Measurements from ENCODE around the gene ACBD7. TPM values are rescaled to one million over a fixed set of nuclear protein-coding genes. Genes with fewer than 3 reads are reported as not detected.

The ACBD7 gene
- total RNA-seq (2014; rRNA removed; shearing (Covaris generic)) = 3.7 and 9.3 TPM in 2 replicates

DNA sequence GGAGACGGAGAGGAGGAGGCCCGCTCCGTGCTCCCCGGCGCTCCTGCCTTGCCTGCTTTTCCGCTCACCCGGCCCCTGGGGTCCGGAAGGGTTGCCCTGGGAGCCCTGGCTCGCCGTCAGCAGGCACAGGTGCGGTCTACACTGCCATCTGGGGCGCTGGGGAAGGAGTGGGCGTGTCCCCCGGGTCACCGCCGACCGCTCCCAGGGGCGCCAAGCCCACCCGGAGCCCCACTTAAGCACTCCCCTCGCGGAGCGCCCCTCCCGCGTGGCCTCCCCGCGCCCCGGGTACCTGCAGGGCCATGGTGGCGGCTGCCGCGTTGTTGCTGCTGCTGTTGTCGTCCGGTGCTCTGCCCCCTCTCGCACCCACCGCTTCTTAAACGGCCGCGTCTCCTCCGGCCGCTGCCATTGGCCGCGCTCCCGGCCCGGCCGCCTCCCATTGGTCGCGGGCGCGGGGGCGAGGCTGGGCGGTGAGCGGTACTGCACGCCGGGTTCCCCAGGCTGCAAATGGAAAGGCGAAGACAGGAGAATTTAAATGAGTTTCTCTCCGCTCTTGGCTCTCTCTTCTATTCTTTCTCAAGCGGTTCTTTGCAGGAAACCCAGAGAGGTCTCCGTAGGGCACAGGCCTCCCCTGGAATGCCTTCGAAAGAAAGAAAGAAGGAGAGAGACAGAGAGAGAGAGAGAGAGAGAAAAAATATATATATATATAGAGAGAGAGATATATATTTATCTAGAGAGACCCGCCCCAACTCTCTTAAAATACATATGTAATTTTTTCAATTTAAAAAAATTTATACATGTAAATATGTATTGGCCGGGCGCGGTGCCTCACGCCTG, at the start of gene ACBD7:
Gene ACBD7, minus strand, starts transcription at position 349 of the 834 bp plus-strand sequence. Its CDS starts 48 bp downstream, at position 301.
- DNase-seq (ENCODE audit: low spot score) = peak; percentile 74

DNA sequence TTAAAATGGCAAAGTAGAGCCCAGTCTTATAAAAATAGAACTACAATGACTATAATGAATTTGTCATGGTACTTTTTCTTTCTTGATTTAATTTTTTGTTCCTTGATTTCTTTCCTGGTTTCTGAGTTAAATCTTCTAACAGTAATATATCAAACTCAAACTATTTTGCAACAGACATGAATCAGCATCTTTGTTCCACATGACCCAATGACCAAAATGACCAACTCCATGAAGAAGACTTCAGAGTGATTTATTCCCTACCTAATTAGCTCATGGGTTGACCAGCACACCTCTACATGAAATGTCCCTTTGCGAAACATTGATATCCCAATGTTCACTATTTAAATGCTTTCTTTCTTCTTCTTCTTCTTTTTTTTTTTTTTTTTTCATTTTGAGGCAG, 49.1 kb upstream of the ACBD7 start:
- DNase-seq (ENCODE audit: low spot score) = peak; percentile 27

DNA sequence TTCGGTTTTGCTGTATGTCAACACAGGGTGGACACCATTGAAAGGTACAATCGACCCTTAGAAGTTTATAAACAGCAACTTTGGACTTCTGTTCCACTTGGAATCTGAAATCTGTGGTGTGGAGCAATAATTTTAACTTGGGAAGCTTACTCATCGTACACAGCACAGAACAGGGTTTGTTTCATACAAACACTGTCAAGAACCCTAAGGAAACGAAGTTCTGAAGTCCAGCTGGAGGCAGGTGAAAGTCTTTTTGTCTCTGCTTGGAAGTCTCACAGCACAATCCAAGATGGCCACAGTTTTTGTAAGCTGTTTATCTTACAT, 48.4 kb upstream of the ACBD7 start:
- no peak for DNase-seq (ENCODE audit: low spot score)

DNA sequence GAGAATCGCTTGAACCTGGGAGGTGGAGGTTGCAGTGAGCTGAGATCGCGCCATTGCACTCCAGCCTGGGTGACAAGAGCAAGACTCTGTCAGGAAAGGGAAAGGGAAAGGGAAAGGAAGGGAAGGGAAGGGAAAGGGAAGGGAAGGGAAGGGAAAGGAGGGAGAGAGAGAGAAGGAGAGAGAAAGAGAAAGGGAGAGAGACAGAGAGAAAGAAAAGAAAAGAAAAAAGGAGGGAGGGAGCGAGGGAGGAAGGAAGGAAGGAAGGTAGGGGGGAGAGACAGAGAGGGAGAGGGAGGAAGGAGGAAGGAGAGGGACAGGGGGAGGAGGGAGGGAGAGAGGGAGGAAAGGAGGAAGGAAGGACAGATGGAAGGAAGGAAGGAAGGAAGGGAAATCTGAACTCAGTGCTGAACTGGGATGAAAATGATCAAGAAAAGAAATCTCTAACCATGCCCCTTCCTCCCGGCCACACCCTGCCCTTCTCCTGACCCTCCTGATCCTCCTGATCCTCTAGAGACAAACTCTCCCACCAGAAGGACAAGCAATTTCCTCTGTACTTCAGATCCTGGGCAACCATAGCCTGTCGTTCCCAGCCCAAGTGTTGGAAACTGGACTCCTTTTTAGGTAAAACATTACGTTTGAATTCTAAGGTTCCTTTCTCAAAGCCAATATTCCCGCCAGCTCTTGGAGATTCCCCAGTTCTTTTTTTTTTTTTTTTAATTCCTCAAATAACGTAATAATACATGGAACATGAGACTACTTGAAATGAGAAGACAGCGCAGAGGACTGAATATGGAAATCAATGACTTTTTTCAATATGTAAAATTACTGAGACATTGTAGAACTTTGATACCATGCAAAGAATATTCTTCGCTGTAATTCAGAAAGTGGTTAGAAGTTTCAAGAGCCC, 47.8 kb upstream of the ACBD7 start:
- no peak for DNase-seq (ENCODE audit: low spot score)

DNA sequence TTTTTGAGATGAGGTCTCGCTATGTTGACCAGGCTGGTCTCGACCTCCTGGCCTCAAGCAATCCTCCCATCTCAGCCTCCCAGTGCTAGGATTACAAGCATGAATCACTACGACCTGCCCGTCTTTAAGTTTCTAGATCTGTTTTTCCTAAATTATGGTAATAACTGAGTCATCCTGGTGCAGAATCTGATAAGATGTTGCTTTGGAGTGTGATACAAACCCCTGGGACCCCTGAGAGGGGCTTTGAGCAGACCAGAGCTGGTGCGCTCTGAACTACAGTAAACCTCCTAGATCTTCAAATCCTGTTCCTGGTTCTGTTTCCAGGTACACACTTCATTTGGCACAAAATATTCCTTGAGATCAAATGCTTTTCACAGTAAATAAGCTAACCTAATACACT, 42.8 kb upstream of the ACBD7 start:
- no peak for DNase-seq (ENCODE audit: low spot score)

DNA sequence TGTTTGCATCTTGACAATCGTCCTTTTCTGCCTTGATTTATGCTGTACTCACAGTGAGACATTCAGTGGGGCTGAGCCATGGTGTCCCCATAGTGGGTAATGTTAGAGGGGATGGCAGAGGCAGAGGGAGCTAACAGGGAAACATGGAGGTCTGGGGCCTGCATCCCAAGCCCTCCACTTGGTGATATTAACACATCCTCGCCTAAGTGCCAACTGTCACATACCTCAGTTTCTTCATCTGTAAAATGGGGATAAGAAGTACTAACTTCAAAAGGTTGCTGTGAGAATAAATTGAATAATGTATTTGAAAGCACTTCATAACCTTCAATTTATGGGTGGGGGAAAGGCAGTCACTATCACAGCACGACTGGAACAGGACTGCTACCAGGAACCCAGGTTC, 36.3 kb upstream of the ACBD7 start:
- DNase-seq (ENCODE audit: low spot score) = no peak

DNA sequence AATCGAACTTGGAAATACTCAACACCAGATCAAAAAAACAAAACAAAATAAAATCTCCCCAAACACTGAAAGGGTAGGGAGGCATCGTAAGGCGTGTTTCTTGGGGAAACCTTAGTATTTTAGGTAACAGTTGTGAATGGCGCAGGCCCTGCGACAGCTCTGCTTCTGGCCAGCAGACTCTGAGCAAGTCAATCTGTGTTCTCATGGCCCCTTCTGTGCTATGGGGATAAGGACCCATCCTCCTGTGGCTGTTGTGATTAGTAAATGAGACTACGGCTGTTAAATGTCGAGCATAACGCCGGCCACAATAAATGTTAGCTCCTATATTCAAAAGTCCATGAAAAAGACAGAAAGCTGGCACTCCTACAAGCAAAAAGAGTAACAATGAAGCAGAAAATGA, 35.6 kb upstream of the ACBD7 start:
- no peak for DNase-seq (ENCODE audit: low spot score)

DNA sequence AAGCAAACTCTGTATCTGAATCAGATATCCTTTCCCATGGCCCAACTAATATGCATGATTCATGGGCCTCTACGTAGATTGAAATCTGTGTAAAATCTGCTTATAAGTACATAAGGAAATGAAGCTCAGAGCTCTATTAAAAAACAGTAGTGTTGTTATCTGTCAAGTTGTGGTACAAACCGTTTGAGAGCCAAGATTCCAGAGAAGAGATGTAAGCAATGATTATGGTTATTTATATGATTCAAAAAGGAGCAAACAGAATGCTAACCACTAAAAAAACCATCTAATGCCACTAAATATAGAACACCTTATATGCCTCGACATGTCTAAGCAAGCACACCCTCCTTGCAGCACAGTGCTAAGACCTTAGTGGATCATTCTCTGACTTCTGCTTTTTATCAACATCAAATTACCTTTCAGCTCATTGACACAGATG, 35.2 kb upstream of the ACBD7 start:
- DNase-seq (ENCODE audit: low spot score) = peak; percentile 77

DNA sequence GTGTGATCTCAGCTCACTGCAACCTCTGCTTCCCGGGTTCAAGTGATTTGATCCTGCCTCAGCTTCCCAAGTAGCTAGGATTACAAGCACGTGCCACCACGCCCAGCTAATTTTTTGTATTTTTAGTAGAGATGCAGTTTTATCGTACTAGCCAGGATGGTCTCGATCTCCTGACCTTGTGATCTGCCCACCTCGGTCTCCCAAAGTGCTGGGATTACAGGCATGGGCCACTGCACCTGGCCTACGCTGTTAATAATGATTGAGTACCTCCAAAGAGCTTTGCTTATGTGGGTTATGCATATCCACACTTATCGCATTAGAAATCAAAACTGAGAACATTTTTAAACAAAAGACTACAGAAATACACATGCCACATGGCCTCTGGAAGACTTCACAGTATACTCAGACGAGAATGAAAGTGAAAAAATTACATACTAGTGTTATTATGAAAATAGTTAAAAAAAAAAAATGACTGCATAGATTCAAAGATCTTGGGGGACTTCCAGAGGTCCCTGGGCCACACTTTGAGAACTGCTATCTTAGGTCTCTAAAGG, 34.0 kb upstream of the ACBD7 start:
- DNase-seq (ENCODE audit: low spot score) = no peak

DNA sequence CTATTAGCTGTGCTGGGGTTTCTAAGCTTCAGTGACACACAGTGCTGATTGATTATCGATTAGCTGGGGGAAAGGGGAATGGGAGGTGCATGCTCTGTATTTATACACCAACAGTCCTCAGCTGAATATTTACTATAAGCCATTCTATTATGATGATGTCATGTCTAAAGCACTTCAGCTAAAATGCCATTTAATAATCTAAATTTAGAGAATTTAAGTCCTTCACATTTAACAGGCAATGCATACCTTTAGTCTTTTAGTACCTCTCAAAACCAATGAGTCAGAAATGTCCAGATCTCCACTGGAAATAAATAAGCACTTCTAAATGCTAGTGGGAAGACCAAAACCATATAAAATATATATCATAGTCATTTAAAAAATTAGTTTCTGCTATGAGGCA, 33.1 kb upstream of the ACBD7 start:
- DNase-seq (ENCODE audit: low spot score) = peak; percentile 21

DNA sequence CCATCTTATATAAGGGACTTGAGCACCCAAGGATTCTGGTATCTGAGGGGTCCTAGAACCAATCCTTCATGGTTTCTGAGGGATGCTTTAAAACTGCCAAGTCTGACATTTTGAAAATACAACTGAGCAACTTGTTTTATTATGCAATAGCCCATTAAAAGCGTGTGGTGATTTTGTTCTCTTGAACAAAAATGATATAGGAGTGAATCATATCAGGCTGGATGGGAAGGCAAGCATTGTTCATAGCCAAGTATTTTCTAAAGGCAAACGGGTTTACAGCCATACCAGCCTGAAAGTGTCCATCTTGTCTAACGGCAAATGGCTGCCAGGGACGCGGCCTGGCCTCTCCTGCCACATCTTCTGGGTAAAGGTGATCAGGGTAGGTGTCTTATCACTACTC, 31.9 kb upstream of the ACBD7 start:
- DNase-seq (ENCODE audit: low spot score) = peak; percentile 47

DNA sequence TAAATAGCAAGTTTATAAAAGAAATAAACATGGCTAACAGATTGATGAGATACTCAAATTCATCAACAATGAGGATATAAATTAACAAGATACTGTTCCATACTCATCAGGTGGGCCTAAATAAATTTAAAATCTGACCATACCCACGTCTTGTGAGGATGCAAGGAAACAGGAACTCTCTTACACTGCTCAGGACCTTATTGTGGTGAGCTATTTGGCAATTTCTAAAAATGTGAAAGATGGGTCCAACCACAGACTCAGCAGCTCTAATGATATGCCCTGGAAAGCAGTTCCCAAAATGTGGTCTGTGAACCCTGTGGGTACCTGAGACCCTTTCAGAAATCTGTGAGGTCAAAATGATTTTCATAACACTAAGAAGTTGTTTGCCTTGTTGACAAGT, 30.0 kb upstream of the ACBD7 start:
- DNase-seq (ENCODE audit: low spot score) = no peak

DNA sequence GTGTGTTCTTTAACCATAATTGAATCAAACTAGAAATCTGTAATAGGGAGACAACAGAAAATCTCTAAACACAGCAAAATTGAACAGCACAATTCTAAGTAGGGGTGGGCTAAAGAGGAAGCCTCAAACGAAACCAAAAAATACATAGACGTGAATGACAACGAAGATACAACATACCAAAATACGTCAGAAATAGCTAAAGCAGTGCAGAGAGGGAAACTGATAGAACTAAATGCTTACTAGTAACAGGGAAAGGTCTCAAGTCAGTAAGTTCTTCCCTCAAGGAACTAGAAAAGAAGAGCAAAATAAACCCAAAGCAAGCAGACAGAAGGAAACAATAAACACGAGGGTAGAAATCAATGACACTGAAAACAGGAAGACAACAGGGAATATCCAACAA, 27.6 kb upstream of the ACBD7 start:
- DNase-seq (ENCODE audit: low spot score) = no peak

DNA sequence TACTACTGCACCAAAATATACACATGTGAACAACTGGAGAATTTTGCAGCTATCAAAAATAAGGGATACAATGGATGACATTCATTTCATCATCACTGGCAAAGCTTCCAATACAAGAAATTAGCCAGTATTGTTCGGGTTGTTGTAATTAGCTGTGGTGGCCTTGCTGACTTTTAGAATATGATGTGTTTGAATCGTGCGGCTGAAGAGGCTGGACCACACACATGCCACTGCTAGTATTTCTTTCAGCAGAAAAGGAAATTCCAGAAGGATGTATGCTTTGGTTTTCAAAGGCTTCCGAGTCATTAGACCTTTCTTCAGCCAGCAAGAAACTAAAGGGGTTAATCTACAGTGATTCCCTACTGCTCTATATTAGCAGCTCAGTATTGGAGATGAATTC, 25.2 kb upstream of the ACBD7 start:
- DNase-seq (ENCODE audit: low spot score) = no peak

DNA sequence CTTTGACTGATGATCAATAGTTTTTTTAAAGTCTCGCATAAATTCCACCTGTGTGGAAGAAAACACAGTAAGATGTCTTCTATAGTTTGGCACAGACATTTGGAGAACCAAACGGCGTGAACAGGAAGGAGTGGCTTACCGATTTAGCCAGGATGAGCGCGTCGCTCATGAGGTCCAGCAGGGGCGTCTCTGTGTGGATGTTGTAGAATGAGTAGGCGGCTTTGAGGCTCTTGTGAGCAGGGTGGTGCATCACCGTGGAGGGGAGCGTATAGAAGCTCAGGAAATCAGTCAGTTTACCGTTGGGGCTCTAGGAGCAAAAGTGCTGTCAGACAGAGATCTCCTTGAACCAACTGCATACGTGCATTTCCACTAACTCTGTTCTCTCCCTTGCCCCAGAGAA, 24.1 kb upstream of the ACBD7 start:
- no peak for DNase-seq (ENCODE audit: low spot score)

DNA sequence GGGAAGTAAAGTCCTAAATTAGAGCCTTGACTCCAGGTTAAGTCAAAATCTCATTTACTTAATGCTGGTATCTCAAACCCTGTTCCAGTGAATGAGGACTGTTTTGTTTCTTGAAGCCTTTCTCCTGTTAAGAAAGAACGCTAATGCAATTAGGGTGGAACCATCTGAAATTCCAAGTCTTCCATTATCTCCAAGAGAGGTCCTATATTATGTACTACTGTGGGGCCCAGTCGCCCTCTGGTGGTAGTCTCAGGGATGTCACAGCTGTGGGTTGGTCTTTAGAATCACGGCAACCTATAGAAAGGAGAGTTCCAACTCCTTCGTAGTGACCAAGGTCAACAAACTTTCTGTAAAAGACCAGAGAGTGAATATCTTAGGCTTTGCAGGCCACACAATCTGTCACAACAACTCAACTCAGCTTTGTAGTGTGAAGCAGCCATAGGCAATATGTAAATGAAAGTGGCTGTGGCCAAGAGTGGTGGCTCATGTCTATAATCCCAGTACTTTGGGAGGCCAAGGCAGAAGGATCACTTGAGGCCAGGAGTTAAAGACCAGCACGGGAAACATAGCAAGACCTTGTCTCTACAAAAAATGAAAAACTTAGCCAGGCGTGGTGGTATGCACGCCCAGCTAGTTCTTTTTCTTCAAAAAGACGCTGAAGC, 17.9 kb upstream of the ACBD7 start:
- peak; percentile 72 for DNase-seq (ENCODE audit: low spot score)

DNA sequence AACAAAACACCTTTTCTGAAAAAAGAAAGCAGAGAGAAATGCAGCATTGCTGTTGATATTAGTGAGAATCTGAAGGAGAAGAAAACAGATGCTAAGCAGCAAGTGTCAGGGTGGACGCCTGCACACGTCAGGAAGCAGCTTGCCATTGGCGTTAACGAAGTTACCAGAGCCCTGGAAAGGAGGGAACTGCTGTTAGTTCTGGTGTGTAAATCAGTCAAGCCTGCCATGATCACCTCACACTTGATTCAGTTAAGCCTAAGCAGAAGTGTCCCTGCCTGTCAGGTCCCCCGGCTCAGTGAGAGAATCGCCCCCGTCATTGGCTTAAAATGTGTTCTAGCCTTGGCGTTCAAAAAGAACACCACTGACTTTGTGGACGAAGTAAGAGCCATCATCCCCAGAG, 14.9 kb upstream of the ACBD7 start:
- DNase-seq (ENCODE audit: low spot score) = no peak

DNA sequence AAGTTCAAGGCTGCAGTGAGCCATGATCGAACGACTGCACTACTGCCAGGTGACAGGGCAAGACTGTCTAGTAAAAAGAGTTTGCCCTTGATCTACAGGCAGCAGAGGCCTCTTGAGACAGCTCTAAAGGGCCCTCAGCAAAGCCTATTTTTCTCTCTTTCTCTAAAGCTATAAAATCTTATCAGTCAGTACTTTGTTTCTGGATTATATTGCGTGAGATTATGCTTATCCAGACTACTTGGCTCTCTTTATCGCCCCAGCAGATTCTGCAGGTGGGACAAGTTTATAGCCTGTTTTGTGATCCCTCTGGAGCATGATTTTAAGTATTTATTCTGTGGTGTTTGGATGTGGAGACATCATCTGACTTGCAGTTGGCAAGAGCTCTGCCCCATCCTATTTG, 11.3 kb upstream of the ACBD7 start:
- DNase-seq (ENCODE audit: low spot score) = no peak

DNA sequence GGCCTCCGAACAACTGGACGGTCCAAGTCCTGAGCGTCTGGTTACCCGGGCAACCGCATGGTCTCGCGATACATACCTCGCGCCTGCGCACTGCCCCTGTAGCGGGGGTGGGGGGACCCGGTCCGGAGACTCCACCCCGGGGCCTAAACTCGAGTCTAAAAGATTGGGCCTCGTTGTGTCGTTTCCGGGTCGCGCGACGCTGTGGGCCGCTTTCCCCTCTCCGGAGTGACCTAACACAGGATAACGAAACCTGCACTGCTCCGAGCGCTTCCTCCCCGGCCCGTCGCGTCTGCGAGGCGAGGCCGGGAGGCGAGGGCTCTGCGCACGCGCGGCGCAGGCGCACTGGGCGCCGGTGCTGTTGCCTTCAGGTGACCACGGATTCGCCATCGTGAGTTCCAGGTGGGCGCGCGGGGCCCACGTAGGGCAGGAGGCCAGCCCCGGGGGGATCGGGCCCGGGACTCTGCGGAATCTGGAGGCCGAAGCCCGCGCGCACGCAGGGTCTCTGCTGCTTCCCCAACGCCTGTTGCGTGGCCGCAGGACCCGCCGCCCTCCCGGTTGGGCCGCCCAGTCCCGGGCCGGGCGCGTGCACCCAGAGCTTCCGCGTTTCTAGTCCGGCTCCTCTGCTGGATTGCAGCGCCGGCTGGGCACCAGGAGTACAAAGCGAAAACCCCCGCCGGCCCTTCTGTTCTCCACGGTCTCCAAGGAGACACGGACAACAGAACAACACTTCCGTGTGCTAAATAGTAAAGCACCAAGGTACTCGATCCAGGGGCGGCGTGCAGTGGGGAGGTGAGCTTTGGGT, 8.6 kb upstream of the ACBD7 start, which contains the start of gene RPP38:
Gene RPP38, plus strand, starts transcription at position 345 of the 802 bp plus-strand sequence. CDS start 5,960 bp downstream, outside the sequence.
- DNase-seq (ENCODE audit: low spot score) = peak; percentile 95

DNA sequence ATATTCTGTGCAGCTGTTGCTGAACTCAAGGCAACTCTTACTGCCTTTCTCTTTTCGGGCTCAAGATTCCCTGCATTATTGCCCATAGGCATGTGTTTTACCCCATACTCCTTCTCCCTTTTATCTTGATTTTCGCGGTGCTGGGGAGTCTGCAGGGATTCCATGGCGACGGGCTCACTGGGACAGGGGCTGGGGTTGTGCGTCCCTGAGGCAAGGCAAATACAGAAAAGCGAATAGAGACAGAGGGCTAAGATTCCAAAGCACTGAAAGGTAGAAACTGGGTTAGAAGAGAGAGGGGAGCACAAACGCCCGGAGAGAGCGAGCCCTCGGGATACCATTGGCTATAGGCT, 8.1 kb upstream of the ACBD7 start:
- no peak for DNase-seq (ENCODE audit: low spot score)

DNA sequence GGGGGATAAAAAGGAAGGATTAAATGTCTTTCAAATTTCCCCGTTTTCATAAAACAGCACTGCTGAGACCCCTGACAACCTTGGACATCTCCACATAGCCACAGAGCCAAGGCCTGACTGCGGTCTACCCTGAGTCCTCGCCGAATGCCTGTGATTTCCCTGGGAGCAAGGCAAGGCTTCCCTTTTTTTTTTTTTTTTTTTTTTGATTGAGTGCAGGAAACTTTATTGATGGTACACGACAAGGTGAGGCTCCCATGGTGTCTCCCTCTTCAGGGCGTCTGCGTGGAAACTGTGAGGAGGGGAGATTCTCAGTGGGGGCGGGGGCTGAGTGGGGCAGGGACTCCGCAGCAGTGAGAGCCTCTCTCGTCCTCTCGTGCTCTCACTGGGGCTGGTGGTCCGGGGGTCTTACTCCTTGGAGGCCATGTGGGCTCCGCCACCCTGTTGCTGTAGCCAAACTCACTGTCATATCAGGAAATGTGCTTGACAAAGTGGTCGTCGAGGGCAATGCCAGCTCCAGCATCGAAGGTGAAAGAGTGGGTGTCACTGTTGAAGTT, 4.4 kb upstream of the ACBD7 start:
- DNase-seq (ENCODE audit: low spot score) = no peak
